ENCODE measurements around the gene NT5M.
A peak's percentile ranks its signal among the peaks of the same experiment; 100 is the strongest.

Gene NT5M

GRCh38 chr17:17303847-17304490, 796 bp downstream of the NT5M start:
- no peak for DNase-seq (ENCODE audit: low read depth)

GRCh38 chr17:17304521-17304985, 1.4 kb downstream of the NT5M start:
- no peak for DNase-seq (ENCODE audit: low read depth)

DNA sequence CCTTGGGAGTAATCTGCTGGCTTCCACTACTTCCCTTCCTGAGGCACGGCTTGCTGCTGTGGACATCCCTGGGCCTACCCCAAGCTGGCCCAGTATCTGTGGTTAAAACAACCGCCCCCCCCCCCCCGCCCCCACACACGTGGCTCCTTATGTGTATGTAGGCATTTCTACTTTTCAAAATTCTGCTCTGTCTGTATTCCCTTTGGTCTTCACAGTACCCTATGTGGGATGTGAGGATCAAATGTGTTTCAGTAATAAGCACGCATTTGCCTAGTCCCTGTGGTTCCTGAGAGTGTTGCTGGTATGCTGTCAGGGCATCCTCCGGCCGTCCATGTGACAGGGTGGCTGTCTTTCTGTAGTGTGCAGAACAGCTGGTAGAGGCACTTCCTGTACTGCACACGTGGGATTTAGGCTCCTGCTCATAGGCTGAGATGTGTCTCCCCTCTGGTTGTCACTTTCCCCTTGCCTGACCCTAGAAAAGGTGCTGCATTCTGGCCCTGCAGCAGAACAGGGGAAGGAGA, 2.2 kb downstream of the NT5M start:
- DNase-seq (ENCODE audit: low read depth): peak; percentile 21

DNA sequence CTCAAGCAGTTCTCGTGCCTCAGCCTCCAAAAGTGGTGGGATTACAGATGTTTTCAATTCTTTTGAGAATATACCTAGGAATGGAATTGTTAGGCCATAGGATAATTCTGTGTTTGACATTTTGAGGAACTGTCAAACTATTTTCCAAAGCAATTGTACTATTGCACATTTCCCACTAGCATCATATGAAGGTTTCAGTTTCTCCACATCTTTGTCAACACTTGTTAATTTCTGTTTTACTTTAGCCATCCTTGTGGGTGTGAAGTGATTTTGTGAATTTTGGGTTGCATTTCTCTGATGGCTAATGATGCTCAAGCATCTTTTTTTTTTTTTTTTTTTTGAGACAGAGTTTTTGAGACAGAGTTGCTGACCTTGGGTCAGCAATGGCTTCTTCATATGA, 6.2 kb downstream of the NT5M start:
- DNase-seq (ENCODE audit: low read depth): no peak

DNA sequence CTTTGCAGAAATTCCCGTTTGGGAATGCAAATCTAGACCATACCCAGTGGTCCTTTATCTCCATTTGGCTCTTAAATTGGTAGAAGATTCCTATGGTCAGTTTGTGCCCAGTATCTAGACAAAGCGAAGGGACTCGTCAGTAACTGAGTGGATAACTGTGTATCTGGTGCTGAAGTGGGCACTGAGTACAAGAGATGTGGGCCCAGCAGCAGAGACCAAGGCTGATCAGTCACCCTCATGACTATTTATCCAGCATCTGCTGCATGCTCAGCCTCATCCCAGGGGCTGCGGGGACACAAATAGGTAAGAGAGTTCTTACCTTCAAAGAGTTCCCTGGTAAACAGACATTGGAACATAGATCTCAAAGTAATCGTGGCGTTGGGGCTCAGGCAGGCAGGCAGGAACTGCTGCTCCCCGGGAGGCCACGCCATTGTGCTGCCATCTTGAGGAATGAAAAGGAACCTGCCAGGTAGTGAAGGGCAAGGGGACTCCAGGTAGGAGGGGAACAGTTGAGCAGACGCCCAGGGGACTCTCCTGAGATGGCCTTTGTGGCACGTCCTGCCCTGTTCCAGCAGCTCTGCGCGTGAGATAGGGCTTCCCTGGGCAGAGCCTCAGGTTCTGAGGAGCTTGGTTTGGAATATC, 10.3 kb downstream of the NT5M start:
- DNase-seq (ENCODE audit: low read depth): peak; percentile 59

DNA sequence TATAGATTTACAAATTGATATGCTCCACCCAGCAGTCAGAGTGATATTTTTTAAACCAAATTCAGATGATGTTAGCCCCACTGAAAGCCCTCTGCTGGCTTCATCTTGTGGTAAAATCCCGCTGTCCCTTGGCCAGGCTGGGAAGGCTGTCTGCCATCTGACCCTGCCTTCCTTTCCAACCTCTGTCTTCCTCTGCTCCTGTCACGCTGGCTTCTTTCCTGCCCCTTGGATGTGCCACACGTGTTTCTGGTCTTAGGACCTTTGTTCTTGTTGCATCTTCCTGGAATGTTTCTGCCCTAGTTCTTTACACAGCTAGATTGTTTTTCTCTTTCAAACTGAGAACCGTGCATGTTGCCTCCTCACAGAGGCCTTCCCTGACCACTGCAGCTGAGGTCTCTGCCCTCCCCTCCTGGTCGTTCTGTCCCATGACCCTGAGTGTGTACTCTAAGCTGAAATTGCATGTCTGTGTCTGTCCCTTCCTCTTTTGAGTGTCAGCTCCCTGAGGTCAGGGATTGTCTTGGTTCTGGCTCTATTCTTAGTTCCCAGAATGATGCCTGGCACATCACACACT, 11.4 kb downstream of the NT5M start:
- DNase-seq (ENCODE audit: low read depth): no peak

DNA sequence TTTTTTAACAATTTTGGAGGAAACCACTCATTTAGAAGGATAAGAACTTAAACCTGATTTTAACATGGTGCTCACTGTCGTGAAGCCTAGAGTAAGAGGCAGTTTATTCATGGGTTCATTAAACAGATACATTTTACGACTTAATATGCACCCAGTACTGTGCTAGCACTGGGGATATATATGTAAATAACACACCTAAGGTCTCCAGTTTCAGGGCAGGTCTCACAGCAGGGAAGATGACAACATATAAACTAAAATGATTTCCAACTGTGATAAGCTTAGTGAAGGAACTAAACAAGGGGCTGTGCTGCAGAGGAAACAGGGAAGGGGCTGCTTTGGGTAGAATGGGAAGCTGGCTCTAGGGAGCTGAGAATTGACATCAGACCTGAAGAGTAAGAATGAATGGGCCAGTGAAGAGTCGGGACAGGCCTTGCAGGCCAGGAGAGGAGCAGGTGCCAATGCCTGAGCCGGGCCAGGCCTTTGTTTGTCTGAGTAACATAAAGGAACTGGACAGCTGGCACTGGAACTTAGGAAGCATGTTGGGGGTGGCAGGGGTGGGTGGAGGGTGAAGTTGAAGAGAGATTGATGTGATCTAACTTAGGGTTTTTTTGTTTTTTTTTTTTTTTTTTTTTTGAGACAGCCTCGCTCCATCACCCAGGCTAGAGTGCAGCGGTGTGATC, 12.1 kb downstream of the NT5M start:
- no peak for DNase-seq (ENCODE audit: low read depth)

- no peak for DNase-seq (ENCODE audit: low read depth)
Observed at GRCh38 chr17:17320188-17320910, 17.2 kb downstream of the NT5M start.

DNA sequence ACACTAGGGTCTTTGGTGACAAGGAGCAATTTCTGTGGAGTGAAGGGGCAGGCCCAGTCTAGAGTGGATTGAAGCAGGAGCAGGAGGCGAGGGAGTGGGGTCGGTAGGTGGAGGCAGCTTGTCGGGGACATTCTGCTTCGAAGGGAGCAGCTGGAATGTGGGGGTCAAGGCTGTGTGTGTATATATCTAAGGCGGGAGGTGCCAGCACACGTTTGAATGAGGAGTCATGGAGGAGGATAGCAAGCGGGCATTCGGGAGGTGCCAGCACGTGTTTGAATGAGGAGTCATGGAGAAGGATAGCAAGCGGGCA, 17.7 kb downstream of the NT5M start:
- no peak for DNase-seq (ENCODE audit: low read depth)

DNA sequence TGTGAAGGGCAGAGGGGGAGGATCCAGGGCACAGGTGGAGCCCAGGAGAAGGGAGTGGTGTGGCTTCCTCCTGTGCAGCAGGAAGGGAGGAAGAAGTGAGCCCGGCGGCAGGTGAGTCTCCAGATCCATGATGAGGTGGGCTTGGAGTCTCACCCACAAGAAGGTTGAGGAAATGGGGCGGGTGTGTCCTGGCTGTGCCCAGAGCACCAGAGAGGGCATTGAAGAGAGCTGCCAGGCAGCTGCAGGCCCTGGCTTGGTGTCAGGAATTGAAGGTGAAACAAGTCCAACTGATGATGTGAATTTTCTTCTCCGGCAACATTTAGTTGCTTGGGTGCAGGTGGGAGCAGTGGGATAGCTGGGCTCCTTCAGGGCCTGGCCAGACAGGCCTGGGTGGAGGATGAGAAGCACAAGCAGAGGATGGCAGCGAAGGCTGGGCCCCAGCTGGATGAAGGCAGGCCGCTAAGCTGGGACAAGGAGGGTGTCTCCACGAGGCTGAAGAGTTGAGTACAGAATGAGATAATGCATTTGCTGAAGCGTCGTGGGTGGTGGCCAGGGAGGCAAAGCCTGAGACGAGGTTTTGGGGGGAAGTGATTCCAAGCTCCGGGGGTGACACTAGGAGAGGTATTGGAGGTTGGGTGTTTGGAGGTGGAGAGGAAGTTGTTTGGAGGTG, 18.3 kb downstream of the NT5M start:
- DNase-seq (ENCODE audit: low read depth): no peak

- no peak for DNase-seq (ENCODE audit: low read depth)
Observed at GRCh38 chr17:17322516-17323510, 19.6 kb downstream of the NT5M start.

- DNase-seq (ENCODE audit: low read depth): no peak
Observed at GRCh38 chr17:17324616-17325015, 21.4 kb downstream of the NT5M start.

GRCh38 chr17:17325228-17325627, 22.1 kb downstream of the NT5M start:
- DNase-seq (ENCODE audit: low read depth): no peak

DNA sequence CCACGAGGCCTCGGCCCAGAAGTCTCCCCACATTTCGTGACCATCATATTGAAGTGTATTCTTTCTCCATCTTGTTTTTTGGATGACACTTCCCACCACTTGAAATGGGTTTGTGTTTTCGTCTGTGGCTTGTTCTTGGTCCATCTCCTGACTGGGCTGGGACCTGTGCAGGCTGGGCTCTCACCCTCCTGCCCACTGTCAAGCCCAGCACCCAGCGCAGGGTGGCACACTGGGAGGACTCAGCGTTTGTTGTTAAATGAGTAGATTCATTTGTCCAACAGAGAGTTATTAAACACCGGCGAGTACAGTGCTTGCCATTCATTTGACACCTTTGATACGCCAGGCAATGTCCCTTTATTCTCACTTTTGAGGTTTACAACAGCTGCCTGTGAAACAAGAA, 22.6 kb downstream of the NT5M start:
- DNase-seq (ENCODE audit: low read depth): no peak

DNA sequence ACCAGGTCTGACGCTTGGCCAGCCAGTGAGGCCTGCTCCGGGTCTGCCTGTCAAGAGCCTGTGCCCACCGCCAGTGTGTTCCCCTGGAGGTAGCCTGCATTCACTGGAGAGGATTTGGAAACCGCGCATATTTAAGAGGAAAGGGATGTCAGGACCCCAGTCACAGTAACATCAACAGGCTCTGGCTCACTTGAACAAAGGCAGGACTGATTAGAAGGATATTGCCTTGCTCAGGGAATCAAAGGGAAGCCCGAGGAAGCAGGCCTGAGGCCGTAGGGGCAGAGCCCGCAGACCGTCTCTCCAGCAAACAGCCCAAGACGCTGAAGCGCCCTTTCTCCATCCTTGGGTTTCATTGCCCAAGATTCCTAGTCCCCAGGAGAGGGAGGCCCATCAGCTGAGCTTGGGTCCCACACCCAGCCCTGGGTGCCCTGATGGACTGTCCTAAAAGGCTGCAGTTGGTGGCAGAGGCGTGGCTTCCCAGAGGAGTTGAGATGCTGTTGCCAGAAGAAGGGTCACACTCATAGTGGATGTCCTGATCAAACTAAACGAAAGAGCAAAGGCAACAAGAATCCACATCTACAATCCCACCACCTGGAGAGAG, 23.2 kb downstream of the NT5M start:
- DNase-seq (ENCODE audit: low read depth): no peak

DNA sequence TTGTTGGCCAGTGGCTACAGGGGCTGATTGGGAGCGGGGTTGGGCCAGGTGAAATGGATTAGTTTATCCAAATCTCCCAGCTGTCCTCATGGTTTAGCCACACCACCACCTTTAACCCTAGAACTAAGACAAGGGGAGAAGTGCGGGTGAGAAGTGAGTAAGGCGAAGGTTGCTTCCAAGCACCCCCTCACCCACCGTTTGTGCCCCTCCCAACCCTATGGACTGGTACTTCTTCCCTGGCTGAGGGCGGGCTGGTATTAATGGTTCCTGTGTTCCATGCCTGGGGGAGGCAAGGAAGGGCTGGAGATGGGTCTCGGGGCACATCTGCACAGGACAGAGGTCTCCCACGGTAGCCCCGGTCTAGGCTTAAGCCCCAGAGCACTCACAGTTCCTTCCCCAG, 25.1 kb downstream of the NT5M start:
- DNase-seq (ENCODE audit: low read depth): no peak

DNA sequence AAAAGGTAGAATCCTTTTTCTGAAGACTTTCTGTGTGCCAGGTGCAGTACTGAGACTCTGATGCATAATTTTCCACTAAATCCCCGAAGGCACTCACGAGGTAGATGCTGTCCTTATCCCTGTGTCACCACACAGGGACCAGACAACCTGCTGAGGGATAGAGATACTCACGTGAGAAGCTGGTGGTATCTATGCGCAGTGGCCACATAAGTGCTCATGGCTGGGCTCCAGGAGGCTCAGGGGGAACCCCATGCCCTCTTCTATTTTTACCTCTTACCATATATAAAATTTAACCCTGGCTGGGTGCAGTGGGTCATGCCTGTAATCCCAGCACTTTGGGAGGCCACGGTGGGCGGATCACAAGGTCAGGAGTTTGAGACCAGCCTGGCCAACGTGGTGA, 38.3 kb downstream of the NT5M start:
- no peak for DNase-seq (ENCODE audit: low read depth)

- no peak for DNase-seq (ENCODE audit: low read depth)
Observed at GRCh38 chr17:17342242-17342945, 39.2 kb downstream of the NT5M start.

DNA sequence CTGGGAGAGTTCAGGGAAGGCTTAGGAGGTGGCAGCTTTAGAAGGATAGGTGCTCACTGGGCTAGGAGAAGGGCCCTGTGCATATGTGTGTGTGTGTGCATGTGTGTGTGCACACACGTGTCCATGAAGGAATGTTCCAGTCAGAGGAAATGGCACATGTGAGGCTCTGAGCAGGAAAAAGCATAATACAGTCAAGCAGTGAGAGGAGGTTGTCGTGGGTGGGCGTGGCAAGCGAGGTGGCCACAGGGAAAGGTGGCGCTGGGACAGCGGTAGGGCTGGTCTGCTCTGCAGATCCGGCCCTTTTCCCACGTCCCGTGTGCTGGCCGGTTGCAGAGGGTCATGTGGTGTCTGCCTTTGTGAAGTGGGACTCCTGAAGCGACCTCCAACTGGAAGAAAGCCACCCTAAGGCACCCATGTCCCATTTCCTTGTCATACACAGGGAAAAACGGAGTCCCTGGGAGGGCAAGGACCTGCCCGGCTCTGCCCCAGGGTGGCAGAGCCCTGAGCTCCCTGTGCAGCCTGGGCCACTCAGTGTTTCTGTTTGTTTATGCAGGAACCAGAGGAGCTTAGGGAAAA, 40.1 kb downstream of the NT5M start:
- no peak for DNase-seq (ENCODE audit: low read depth)
